HK-2 (cell line): ENCODE data around the gene TBC1D1.
A peak's percentile ranks its signal among the peaks of the same experiment; 100 is the strongest.

Experiments used
- DNase-seq: peaks from one replicate; pipeline ENCODE4 v3.0.0-alpha.2; 2018; ENCODE audit not compliant: unreplicated experiment

The TBC1D1 gene

GRCh38 chr4:38078590-38079421 lies 187.9 kb downstream of the TBC1D1 start:
- DNase-seq: no peak

DNA sequence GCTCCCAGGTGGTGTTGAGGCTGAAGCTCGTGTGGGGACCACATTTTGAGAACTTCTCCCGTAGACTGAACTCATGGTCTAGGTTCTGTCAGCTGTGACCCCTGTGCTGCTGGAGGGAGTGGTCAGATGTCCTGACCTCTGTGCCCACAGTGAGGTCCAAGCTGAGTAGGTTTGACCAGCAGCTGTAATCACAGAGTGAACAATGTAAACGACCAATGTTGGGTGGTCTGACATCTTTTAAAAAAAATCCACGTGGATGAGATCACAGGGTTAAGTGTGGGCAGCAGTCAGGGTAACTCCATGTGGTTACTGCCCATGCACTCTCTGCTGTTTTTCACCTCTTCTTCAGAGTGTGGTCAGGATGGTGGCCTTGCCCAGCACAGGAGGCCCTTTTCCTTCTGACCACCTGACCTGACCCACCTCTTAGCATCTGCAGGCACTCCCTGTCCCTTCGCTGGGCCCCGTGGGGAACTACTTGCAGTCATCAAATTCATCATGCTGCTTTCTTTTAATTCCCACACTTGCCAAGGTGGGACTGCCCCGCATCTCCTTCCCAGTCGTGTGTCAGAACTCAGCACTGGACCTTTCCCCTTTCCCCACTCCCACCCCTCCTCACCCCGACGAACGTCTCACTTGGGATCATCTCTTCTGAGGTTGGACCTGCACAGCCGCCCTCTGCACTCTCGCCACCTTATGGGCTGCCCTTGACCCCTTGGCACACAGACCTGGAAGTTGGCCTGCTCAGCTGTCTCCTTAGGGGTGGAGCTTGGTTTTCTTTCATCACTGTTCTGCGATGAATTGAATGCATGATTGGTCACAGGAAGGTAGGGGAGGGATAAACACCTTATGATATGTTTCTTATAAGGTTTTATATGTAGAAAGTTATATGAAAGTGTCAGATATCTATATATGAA lies 189.4 kb downstream of the TBC1D1 start:
- DNase-seq: no peak

DNA sequence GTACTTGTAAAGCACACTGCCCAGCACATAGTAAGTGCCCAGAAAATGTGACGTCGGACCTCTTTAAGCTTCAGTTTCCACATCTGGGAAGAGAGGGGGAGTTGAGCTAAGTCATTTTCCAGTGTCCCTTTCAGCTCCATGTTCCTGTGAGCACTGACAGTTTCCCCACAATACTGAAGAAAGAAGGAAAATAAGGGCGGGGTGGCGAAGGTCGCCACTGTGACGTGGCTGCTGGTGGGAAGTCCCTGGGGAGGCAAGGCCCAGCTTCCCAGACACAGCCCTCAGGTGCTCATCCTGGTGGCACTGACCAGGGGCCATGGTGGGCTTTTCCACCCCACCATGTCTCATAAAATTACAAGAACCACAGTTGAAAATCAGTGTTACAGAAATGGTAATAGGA lies 191.1 kb downstream of the TBC1D1 start:
- DNase-seq: no peak

DNA sequence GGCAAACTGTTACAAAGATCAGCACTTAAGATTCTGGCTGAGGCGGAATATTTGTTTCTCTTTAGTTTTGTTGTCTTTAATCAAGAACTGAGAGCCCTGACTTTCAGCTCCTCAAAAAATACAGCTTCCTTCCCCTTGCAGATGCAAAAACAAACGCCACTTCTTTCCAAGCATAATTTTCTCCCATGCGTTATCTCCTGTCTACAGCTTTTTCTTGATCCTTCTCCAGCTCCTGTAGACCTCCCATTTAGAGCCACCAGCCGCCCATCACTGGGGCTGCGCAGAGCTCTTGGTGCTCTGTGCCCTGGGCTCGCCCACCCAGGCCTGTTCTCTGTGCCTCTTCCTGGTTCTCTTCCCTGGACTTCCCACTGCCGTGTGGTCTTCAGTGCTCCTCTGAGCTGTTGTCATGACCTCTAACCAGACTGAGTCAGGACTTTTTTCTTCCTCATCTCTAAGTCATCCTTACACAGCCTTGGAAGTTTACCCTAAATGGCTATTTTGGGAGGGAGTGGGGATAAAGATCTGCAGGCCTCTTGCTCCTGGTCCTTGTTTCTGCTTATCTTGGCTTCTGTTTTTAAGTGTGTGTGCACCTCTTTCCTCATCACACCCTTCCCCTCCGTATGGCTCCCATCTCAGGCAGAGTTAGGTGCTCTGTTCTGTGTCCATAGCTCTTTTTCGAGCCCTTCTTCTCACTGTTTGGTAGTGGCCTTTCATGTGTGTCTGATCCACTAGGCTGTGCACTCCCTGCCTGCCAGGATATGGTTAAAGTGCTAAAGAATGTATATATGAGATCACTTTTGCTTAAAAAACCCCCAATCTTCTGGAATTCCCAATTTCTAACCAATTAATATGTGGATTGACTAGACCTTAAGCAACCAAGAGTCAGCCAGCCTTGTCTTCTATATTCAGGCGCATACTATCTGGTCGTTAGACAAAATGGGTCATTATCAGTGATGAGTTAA lies 191.8 kb downstream of the TBC1D1 start:
- DNase-seq: no peak

- DNase-seq: no peak
Measured at GRCh38 chr4:38084877-38085711, 194.2 kb downstream of the TBC1D1 start.

GRCh38 chr4:38085751-38086150 lies 194.9 kb downstream of the TBC1D1 start:
- no peak for DNase-seq

DNA sequence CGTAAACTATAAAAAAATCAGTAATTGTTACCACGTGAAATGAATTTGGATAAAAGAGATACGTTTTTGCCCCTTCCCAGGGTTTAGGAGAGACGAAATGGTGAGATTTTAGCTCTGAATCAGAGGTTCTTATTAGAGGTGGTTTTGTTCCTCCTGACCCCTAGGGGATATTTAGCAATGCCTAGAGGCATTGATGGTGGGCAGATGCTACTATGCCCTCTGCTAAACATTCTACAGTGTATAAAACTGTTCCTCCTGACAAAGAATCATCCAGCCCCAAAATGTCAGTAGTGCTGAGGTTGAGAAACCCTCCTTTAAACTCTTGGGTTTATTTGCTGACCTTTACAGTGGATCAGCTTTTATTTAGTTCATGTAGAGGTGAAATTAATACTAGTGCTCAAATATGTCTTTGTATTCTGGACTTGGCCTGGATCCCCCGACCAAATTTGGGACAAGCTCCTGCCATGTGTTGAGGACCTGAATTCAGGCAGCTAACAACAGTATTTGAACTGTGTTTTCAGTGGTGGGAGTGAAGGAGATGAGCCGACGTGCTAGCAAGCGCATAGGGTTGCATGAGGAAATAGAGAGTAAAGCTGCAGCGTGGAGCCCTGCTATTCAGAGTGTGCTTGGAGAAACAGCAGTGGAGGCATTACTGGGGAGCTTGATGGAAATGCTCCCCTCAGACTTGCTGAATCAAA lies 195.4 kb downstream of the TBC1D1 start:
- DNase-seq: no peak

- no peak for DNase-seq
Measured at GRCh38 chr4:38086849-38087226, 196.0 kb downstream of the TBC1D1 start.

DNA sequence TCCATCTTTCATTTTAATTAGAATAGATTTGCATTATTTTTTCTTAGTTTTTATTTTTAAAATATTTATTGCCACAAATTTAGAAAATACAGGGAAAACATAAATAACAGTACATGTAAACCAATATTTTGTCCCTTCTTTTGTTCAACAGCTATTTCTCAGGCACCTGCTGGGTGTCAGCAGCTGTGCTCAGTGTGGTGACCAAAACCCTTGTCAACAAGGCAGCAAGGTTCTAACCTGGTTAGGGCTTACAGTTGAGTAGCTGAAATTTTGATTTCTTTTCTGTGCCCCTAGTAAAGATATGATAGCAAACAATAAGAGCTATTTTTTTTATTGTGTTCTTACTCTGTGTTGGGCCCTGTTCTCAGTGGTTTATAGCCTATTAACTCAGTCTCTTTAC lies 197.4 kb downstream of the TBC1D1 start:
- no peak for DNase-seq

DNA sequence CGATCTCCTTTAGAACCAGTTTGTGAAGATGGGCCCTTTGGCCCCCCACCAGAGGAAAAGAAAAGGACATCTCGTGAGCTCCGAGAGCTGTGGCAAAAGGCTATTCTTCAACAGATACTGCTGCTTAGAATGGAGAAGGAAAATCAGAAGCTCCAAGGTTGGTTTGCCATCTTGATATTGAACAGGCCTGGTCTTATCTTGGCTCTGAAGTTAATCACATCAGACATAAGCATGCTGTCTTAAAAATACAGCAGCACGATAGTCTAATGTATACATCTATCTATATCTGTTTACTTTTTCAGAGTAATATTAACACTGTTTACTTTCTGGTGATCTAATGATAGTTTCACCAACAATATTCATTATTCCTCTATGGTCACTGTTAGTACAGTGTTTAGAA lies 199.1 kb downstream of the TBC1D1 start:
- DNase-seq: no peak

DNA sequence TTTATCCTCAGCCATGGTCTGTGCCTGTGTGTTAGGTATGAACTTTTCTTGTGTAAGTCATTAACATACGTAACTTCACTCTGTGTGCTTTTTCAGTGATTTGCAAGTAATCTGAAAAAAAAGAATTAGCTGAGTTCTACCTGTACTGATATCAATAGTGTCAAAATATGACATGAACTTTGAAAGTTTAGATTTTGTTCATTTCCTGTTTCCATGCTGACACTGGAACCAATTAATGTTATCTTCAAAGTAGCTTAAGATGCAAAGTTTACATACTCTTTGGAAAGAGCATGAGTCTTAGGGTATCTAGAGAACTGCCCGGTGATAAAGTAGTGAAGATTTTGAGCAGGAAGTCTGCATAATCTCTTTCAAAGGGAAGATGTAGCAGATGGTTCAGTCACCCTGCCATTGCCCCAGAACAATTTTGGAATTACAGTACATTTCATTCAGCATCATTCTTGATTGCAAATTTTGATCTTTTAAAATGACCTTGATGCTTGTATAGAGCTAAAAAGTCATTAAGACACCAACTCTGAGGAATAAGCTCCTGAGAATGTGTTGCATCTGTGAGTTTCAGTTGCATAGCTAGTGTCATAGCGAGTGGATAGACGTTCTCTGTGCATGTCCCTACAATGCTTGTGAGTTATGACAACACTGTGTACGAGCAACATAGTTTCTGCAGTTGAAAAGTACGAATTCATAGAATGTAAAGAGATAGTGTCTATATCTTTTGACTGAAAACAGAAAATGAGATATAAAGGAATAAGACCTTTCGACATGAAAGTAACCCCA lies 199.8 kb downstream of the TBC1D1 start:
- no peak for DNase-seq

GRCh38 chr4:38091636-38092035 lies 200.8 kb downstream of the TBC1D1 start:
- no peak for DNase-seq

DNA sequence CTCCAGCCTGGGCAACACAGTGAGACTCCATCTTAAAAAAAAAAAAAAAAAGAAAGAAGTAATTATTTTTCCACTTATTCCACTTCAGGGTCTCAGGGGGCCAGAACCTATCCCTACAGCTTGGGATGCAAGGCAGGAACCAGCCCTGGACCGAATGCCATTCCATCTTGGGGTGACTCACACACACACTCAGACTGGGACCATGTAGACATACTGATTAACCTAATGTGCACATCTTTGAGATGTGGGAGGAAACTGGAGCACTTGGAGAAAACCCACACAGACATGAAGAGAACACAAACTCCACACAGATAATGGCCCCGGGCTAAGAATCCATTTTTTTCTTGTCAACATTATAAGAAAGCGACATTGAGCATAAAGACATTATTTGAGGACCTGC lies 201.8 kb downstream of the TBC1D1 start:
- DNase-seq: peak; percentile 26

DNA sequence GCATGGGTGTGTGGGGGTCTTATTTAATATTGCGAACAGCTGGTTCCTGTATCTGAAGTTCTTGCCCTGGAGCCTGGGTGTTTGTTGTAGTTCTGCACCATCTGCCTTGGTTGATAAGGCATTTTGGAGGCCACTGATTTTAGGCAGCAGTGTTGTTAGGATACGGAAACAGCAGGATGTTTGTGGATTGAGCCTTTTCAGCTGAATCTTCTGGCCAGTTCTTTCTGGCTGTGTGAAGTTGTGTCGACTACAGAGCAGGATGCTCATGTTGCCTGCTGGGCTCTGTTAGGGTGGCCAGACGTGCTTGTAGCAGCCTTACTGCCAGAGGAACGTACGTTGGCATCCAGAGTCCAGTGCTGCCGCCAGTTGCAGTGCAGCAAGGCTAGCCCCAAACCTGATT lies 203.5 kb downstream of the TBC1D1 start:
- no peak for DNase-seq

- no peak for DNase-seq
Measured at GRCh38 chr4:38095691-38096090, 204.8 kb downstream of the TBC1D1 start.

DNA sequence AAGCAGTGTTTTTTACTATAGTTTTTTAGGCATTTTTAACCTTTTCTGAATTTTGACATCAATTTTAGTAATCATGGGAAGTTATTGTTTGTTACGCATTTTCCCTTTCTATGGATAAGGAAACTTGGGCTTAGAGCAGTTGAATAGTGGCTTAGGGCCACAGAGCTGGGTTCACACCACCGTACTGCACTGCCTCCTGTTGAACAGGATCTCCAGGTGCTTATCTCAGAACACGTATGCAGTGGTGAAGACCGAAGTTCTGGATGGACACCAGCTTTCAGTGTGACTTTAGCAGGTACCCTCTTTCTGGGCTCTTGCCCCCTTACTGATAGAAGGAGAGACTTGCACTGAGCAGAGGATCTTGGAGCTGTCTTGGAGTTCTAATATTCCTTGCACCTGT lies 206.9 kb downstream of the TBC1D1 start:
- DNase-seq: no peak

DNA sequence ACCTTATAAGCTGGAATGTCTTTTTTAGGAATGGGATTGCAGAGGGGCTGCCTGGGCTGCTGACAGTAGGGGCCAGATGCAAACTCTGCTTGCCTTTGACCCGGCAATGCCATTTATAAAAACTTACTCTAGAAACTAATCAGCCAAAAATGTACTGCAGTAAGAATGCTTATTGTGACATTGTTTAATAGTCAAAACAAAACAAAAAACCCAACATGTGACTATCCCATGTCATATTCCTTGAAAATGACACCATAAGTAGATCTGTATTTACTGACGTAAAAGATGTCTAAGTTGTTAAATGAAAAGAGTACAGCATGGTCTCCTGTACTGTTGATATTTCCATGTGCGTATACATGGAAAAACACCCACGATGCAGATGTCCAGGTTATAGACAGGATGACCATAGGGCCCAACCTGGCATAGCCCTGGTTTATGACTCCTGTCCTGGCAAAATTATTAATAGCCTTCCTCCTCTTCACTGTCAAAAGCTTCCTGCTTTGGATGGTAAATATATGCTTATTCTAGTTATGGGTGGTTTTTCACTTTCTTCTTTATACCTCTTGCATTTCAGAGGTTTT lies 208.2 kb downstream of the TBC1D1 start:
- no peak for DNase-seq

GRCh38 chr4:38099908-38100407 lies 209.1 kb downstream of the TBC1D1 start:
- DNase-seq: no peak
